ENCODE data around the gene RERE. TPM values are rescaled to one million over a fixed set of nuclear protein-coding genes. Genes with fewer than 3 reads are reported as not detected.

Gene RERE
- total and polyA plus RNA-seq, 2 experiments from 2014 or later = 148 to 170 TPM

DNA sequence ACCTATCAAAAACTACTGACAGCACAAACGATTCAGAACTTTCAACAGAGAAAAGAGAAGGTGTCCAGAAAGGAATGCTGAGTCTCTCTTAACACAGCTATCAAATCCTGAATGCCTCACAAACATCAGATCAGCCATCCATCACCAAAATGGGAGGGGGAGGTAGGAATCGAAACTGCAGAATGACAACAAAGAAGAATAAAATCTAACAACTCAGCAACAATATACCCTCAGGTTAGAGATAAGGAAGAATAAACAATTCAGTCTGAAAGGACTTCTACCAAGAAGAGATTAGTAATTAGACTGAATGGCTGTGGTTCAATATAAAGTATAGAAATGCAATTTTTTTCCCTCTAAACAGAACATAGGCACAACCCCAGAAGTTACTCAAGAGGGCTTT lies 94.4 kb downstream of the RERE start (continued):
- TF ChIP-seq CREB1 (CRISPR knock-in tag; IDR thresholded peaks at IDR 0.05; ENCODE audit: low read depth) (no peak), STAT1 (IDR thresholded peaks at IDR 0.05; ENCODE audit: unreplicated experiment) (no peak), ZNF331 (CRISPR knock-in tag; IDR thresholded peaks at IDR 0.05; ENCODE audit: low read depth) (no peak)

DNA sequence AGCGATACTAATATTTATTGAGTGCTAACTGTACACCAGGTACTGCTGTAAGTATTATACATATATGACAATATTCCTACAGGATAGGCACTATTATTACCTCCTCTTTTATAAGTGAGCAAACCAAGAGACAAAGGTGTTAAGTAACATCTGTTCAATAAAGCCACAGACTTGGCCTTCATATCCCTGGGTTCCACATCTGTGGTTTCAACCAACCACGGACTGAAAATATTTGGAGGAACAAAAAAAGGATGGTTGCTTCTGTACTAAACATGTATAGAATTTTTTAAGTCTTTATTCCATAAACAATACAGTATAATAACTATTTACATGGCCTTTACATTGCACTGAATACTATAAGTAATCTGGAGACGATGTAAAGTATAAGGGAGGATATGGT lies 95.1 kb downstream of the RERE start:
- H3K4me2 ChIP-seq = no peak overlapping the region
- H2AFZ ChIP-seq = no peak overlapping the region
- ATAC-seq (no peak), DNase-seq (ENCODE audit: low spot score) (no peak)
- no peaks in the 10 kb centered on the region for H3K36me3 ChIP-seq (ENCODE audit: insufficient read depth)
- no peaks in the 10 kb centered on the region for H3F3A ChIP-seq (replicated peaks; ENCODE audit: low read depth)
- no peaks in the 10 kb centered on the region for H3K9me3 Mint-ChIP-seq
- peaks cover 7% of the 10 kb centered on the region; the same call in 1 of the 2 replicates for H4K20me1 ChIP-seq (replicated peaks; ENCODE audit: insufficient read depth)
- H3K4me1 Mint-ChIP-seq = peaks cover 42% of the 10 kb centered on the region
- no peaks in the 10 kb centered on the region for H3K9me2 ChIP-seq (ENCODE audit: insufficient read depth)
- no peaks in the 10 kb centered on the region for H3K36me3 Mint-ChIP-seq (ENCODE audit: low read depth)
- H3K4me3 ChIP-seq = no peak overlapping the region
- peaks cover 89% of the 10 kb centered on the region for H3K79me2 ChIP-seq (replicated peaks; ENCODE audit: insufficient read depth)
- peaks cover 4% of the 10 kb centered on the region for H3K27me3 Mint-ChIP-seq (ENCODE audit: insufficient read depth, low read depth, poor library complexity)
- TF ChIP-seq ZNF114 (CRISPR knock-in tag; IDR thresholded peaks at IDR 0.05) (no peak), JUNB (IDR thresholded peaks at IDR 0.05; ENCODE audit: unreplicated experiment) (no peak), EZH2phosphoT487 (IDR thresholded peaks at IDR 0.05; ENCODE audit: unreplicated experiment) (no peak), NANOG (IDR thresholded peaks at IDR 0.05; ENCODE audit: borderline replicate concordance) (no peak), STAT1 (IDR thresholded peaks at IDR 0.05; ENCODE audit: unreplicated experiment) (no peak)
- TF ChIP-seq, protein P1, sequence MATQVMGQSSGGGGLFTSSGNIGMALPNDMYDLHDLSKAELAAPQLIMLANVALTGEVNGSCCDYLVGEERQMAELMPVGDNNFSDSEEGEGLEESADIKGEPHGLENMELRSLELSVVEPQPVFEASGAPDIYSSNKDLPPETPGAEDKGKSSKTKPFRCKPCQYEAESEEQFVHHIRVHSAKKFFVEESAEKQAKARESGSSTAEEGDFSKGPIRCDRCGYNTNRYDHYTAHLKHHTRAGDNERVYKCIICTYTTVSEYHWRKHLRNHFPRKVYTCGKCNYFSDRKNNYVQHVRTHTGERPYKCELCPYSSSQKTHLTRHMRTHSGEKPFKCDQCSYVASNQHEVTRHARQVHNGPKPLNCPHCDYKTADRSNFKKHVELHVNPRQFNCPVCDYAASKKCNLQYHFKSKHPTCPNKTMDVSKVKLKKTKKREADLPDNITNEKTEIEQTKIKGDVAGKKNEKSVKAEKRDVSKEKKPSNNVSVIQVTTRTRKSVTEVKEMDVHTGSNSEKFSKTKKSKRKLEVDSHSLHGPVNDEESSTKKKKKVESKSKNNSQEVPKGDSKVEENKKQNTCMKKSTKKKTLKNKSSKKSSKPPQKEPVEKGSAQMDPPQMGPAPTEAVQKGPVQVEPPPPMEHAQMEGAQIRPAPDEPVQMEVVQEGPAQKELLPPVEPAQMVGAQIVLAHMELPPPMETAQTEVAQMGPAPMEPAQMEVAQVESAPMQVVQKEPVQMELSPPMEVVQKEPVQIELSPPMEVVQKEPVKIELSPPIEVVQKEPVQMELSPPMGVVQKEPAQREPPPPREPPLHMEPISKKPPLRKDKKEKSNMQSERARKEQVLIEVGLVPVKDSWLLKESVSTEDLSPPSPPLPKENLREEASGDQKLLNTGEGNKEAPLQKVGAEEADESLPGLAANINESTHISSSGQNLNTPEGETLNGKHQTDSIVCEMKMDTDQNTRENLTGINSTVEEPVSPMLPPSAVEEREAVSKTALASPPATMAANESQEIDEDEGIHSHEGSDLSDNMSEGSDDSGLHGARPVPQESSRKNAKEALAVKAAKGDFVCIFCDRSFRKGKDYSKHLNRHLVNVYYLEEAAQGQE (IDR thresholded peaks at IDR 0.05; ENCODE audit: unreplicated experiment) = no peak
- TF ChIP-seq, protein P2, sequence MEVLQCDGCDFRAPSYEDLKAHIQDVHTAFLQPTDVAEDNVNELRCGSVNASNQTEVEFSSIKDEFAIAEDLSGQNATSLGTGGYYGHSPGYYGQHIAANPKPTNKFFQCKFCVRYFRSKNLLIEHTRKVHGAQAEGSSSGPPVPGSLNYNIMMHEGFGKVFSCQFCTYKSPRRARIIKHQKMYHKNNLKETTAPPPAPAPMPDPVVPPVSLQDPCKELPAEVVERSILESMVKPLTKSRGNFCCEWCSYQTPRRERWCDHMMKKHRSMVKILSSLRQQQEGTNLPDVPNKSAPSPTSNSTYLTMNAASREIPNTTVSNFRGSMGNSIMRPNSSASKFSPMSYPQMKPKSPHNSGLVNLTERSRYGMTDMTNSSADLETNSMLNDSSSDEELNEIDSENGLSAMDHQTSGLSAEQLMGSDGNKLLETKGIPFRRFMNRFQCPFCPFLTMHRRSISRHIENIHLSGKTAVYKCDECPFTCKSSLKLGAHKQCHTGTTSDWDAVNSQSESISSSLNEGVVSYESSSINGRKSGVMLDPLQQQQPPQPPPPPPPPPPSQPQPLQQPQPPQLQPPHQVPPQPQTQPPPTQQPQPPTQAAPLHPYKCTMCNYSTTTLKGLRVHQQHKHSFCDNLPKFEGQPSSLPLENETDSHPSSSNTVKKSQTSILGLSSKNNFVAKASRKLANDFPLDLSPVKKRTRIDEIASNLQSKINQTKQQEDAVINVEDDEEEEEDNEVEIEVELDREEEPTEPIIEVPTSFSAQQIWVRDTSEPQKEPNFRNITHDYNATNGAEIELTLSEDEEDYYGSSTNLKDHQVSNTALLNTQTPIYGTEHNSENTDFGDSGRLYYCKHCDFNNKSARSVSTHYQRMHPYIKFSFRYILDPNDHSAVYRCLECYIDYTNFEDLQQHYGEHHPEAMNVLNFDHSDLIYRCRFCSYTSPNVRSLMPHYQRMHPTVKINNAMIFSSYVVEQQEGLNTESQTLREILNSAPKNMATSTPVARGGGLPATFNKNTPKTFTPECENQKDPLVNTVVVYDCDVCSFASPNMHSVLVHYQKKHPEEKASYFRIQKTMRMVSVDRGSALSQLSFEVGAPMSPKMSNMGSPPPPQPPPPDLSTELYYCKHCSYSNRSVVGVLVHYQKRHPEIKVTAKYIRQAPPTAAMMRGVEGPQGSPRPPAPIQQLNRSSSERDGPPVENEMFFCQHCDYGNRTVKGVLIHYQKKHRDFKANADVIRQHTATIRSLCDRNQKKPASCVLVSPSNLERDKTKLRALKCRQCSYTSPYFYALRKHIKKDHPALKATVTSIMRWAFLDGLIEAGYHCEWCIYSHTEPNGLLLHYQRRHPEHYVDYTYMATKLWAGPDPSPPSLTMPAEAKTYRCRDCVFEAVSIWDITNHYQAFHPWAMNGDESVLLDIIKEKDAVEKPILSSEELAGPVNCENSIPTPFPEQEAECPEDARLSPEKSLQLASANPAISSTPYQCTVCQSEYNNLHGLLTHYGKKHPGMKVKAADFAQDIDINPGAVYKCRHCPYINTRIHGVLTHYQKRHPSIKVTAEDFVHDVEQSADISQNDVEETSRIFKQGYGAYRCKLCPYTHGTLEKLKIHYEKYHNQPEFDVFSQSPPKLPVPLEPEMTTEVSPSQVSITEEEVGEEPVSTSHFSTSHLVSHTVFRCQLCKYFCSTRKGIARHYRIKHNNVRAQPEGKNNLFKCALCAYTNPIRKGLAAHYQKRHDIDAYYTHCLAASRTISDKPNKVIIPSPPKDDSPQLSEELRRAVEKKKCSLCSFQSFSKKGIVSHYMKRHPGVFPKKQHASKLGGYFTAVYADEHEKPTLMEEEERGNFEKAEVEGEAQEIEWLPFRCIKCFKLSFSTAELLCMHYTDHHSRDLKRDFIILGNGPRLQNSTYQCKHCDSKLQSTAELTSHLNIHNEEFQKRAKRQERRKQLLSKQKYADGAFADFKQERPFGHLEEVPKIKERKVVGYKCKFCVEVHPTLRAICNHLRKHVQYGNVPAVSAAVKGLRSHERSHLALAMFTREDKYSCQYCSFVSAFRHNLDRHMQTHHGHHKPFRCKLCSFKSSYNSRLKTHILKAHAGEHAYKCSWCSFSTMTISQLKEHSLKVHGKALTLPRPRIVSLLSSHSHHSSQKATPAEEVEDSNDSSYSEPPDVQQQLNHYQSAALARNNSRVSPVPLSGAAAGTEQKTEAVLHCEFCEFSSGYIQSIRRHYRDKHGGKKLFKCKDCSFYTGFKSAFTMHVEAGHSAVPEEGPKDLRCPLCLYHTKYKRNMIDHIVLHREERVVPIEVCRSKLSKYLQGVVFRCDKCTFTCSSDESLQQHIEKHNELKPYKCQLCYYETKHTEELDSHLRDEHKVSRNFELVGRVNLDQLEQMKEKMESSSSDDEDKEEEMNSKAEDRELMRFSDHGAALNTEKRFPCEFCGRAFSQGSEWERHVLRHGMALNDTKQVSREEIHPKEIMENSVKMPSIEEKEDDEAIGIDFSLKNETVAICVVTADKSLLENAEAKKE (CRISPR knock-in tag; IDR thresholded peaks at IDR 0.05) = no peak
- TF ChIP-seq, protein P3, sequence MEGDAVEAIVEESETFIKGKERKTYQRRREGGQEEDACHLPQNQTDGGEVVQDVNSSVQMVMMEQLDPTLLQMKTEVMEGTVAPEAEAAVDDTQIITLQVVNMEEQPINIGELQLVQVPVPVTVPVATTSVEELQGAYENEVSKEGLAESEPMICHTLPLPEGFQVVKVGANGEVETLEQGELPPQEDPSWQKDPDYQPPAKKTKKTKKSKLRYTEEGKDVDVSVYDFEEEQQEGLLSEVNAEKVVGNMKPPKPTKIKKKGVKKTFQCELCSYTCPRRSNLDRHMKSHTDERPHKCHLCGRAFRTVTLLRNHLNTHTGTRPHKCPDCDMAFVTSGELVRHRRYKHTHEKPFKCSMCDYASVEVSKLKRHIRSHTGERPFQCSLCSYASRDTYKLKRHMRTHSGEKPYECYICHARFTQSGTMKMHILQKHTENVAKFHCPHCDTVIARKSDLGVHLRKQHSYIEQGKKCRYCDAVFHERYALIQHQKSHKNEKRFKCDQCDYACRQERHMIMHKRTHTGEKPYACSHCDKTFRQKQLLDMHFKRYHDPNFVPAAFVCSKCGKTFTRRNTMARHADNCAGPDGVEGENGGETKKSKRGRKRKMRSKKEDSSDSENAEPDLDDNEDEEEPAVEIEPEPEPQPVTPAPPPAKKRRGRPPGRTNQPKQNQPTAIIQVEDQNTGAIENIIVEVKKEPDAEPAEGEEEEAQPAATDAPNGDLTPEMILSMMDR (conservative IDR thresholded peaks at IDR 0.05; ENCODE audit: low read depth in 2 of 2) = no peak
- peaks cover 23% of the 10 kb centered on the region for H3K4me1 ChIP-seq (ENCODE audit: insufficient read depth)
- no peak overlapping the region for H3K27ac Mint-ChIP-seq
- no peaks in the 10 kb centered on the region for H3K27me3 ChIP-seq (ENCODE audit: insufficient read depth)
- no peak overlapping the region for H3K27ac ChIP-seq (ENCODE audit: low read depth)
- no peak overlapping the region for H3K4me3 Mint-ChIP-seq
